ENCODE data around the gene CDNF. TPM values are rescaled to one million over a fixed set of nuclear protein-coding genes. Genes with fewer than 3 reads are reported as not detected.

CDNF gene
- total and polyA plus RNA-seq, 10 of the 15 experiments (the other 5 are each of a cell fraction or from before 2014, with no cell fraction given) = 0.08 to 1.9 (median 0.77) TPM

- POLR2A ChIA-PET = no interaction called here
- Histone ChIP-seq H4K20me1 (ENCODE audit: control insufficient read depth, insufficient read depth) (no peaks in the 10 kb centered on the region), H3K4me3 (no peak overlapping the region), H2AFZ (ENCODE audit: control insufficient read depth, low read depth, low read length) (no peak overlapping the region), H3K4me2 (ENCODE audit: control insufficient read depth, insufficient read depth) (no peak overlapping the region), H3K27ac (ENCODE audit: control insufficient read depth, insufficient read depth) (no peak overlapping the region), H3K36me3 (ENCODE audit: control insufficient read depth in 2 of 2, insufficient read depth in 2 of 2, low read length in 1 of 2) (no peaks in the 10 kb centered on the region), H3K4me1 (ENCODE audit: control insufficient read depth, insufficient read depth, low read length) (0 out of 2 replicates have a peak, but pooled peaks cover 5% of the 10 kb centered on the region), H3K9me3 (replicated peaks; ENCODE audit: control insufficient read depth, insufficient read depth, low read length) (no peaks in the 10 kb centered on the region), H3K27me3 (replicated peaks in 1 of 2; ENCODE audit: control insufficient read depth in 2 of 2, insufficient read depth in 2 of 2, low read length in 1 of 2) (no peaks in the 10 kb centered on the region), H3K9ac (ENCODE audit: control insufficient read depth, insufficient read depth, low read length) (no peak overlapping the region), H3K79me2 (ENCODE audit: control insufficient read depth, insufficient read depth, low read length) (no peaks in the 10 kb centered on the region)
- no peak for DNase-seq (ENCODE audit: low read depth, low spot score)
- FAIRE-seq = no peak
- intact Hi-C loops (cut with micrococcal nuclease; ENCODE audit: unreplicated experiment) (no loop called here), in situ Hi-C loops (cut with MboI) (no loop called here)
- 22% methylated on average over 5 of the region's 5 CpGs for WGBS (ENCODE audit: insufficient coverage, insufficient replicate concordance, low lambda C conversion rate, missing lambda C conversion rate)
- CTCF ChIA-PET = no interaction called here
- TF ChIP-seq SIX5 (IDR thresholded peaks at IDR 0.05; ENCODE audit: low read depth, low read length, severe bottlenecking) (no peak), CHD2 (IDR thresholded peaks at IDR 0.05; ENCODE audit: borderline replicate concordance, low read depth, low read length) (no peak), ETV6 (conservative IDR thresholded peaks at IDR 0.05 in 1 of 2, IDR thresholded peaks at IDR 0.05 in 1 of 2; ENCODE audit: borderline replicate concordance in 1 of 2, low read depth in 1 of 2) (no peak), CREB1 (IDR thresholded peaks at IDR 0.05; ENCODE audit: low read depth) (no peak), IKZF2 (IDR thresholded peaks at IDR 0.05) (no peak), NBN (IDR thresholded peaks at IDR 0.05) (no peak), ZNF384 (IDR thresholded peaks at IDR 0.05; ENCODE audit: borderline replicate concordance, low read depth, low read length) (no peak), CUX1 (IDR thresholded peaks at IDR 0.05; ENCODE audit: insufficient replicate concordance, low read depth, low read length) (no peak), SMAD1 (IDR thresholded peaks at IDR 0.05; ENCODE audit: low read depth, partially characterized antibody) (no peak)
- TF ChIP-seq, protein P1, sequence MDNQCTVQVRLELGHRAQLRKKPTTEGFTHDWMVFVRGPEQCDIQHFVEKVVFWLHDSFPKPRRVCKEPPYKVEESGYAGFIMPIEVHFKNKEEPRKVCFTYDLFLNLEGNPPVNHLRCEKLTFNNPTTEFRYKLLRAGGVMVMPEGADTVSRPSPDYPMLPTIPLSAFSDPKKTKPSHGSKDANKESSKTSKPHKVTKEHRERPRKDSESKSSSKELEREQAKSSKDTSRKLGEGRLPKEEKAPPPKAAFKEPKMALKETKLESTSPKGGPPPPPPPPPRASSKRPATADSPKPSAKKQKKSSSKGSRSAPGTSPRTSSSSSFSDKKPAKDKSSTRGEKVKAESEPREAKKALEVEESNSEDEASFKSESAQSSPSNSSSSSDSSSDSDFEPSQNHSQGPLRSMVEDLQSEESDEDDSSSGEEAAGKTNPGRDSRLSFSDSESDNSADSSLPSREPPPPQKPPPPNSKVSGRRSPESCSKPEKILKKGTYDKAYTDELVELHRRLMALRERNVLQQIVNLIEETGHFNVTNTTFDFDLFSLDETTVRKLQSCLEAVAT (IDR thresholded peaks at IDR 0.05) = no peak
- TF ChIP-seq, protein P2, sequence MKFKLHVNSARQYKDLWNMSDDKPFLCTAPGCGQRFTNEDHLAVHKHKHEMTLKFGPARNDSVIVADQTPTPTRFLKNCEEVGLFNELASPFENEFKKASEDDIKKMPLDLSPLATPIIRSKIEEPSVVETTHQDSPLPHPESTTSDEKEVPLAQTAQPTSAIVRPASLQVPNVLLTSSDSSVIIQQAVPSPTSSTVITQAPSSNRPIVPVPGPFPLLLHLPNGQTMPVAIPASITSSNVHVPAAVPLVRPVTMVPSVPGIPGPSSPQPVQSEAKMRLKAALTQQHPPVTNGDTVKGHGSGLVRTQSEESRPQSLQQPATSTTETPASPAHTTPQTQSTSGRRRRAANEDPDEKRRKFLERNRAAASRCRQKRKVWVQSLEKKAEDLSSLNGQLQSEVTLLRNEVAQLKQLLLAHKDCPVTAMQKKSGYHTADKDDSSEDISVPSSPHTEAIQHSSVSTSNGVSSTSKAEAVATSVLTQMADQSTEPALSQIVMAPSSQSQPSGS (IDR thresholded peaks at IDR 0.05; ENCODE audit: low read length) = no peak
- SMC1A ChIA-PET (ENCODE audit: uncharacterized antibody, unreplicated experiment) = no interaction called here
- RAD21 ChIA-PET (ENCODE audit: unreplicated experiment) = no interaction called here
- no peak for ATAC-seq
- BruUV-seq (replicated peaks) = no TSS peak
Measured at GRCh38 chr10:14798636-14799035, 39.2 kb downstream of the CDNF start.
